AG04450 (cell line): ENCODE results near the gene MAP4K5. TPM values are rescaled to one million over a fixed set of nuclear protein-coding genes. Genes with fewer than 3 reads are reported as not detected.

Experiments used
- CTCF ChIA-PET: fragments of 300-600, 350-600 bp; formaldehyde crosslinking; extraction: SDS; loops from one replicate; lab custom pipeline; 2022; ENCODE audit warnings: antibody characterized with exemption, inconsistent platforms; lab: Charles Lee
- POLR2A ChIA-PET: fragments of 350-600 bp; formaldehyde crosslinking; extraction: SDS; loops from one replicate; lab custom pipeline; 2021; ENCODE audit warnings: antibody characterized with exemption, inconsistent platforms; lab: Yijun Ruan, JAX
- DNase-seq: peaks from one replicate; pipeline ENCODE4 v3.0.0-alpha.2; 2011; ENCODE audit warnings: low read depth, low spot score
- H3K27ac ChIP-seq: one replicate; pipeline ENCODE4 v1.5.1; 2012; ENCODE audit warnings: low read depth, low read length, control low read depth
- H3K27me3 ChIP-seq: one replicate; pipeline ENCODE4 v1.6.0; 2012; ENCODE audit warnings: low read length; ENCODE audit not compliant: control insufficient read depth, insufficient read depth
- H3K4me3 ChIP-seq: 2 replicates; pipeline ENCODE4 v1.5.1; 2011; ENCODE audit warnings: mild to moderate bottlenecking, low read depth, low read length, control low read depth
- H3K9me3 ChIP-seq: 2 replicates; pipeline ENCODE4 v1.5.1; 2012; ENCODE audit warnings: low read length; ENCODE audit not compliant: control insufficient read depth, insufficient read depth
- CTCF ChIP-seq: IDR thresholded peaks from 2 replicates; pipeline ENCODE4 v1.5.1; 2011; ENCODE audit warnings: low read depth, low read length, control low read depth, inconsistent platforms
- polyA plus RNA-seq: library from polyadenylated mRNA; depleted of rRNA; stranded (reverse); fragments of >200 nt; gene quantifications from 2 replicates; pipeline ENCODE4 v1.2.3, GENCODE V29; 2011

MAP4K5 gene
- polyA plus RNA-seq, 1 experiment = 35.4 TPM

GRCh38 chr14:50530358-50530757 is 2.0 kb downstream of the MAP4K5 start:
- TF ChIP-seq CTCF = no peak
- Histone ChIP-seq H3K4me3 (peak overlapping the region; percentile 80), H3K9me3 (no peaks in the 10 kb centered on the region), H3K27ac (no peak overlapping the region), H3K27me3 (no peaks in the 10 kb centered on the region)
- CTCF ChIA-PET = interaction anchor here (3.0 kb wide), 1 partner anchor 209 kb away, joined by 19 read pairs; no protein-coding TSS in a partner anchor
- DNase-seq = no peak
- POLR2A ChIA-PET = no interaction called here

- no peak for DNase-seq
- no peaks in the 10 kb centered on the region for H3K9me3 ChIP-seq
- H3K4me3 ChIP-seq = peak overlapping the region; percentile 80
- TF ChIP-seq CTCF = no peak
- peak overlapping the region; percentile 40 for H3K27ac ChIP-seq
- no peaks in the 10 kb centered on the region for H3K27me3 ChIP-seq
- POLR2A ChIA-PET = interaction anchor here (0.6 kb wide), 1 partner anchor 413 kb away, joined by 3 read pairs; the partner anchor contains the start of gene VCPKMT
- CTCF ChIA-PET = interaction anchor here (0.8 to 3.0 kb wide), 3 partner anchors 208 to 244 kb away, joined by 3 to 19 read pairs (median 8); no protein-coding TSS in a partner anchor
These were observed 2.8 kb downstream of the MAP4K5 start for GRCh38 chr14:50529288-50530179.

GRCh38 chr14:50528000-50528399 is 4.4 kb downstream of the MAP4K5 start:
- no peak for DNase-seq
- ChIA-PET CTCF (interaction anchor here (0.6 to 3.0 kb wide), 5 partner anchors 207 to 332 kb away, joined by 3 to 19 read pairs (median 6); no protein-coding TSS in a partner anchor), POLR2A (interaction anchor here (0.6 to 0.7 kb wide), 2 partner anchors 162 to 436 kb away, joined by 7 to 8 read pairs; no protein-coding TSS in a partner anchor)
- no peak overlapping the region for H3K27ac ChIP-seq
- no peaks in the 10 kb centered on the region for H3K27me3 ChIP-seq
- no peaks in the 10 kb centered on the region for H3K9me3 ChIP-seq
- H3K4me3 ChIP-seq = no peak overlapping the region
- TF ChIP-seq CTCF = no peak

- POLR2A ChIA-PET = no interaction called here
- Histone ChIP-seq H3K27ac (no peak overlapping the region), H3K27me3 (no peaks in the 10 kb centered on the region), H3K9me3 (no peaks in the 10 kb centered on the region), H3K4me3 (no peak overlapping the region)
- DNase-seq = no peak
- CTCF ChIA-PET = no interaction called here
- TF ChIP-seq CTCF = no peak
These were observed 7.4 kb downstream of the MAP4K5 start for GRCh38 chr14:50524731-50525515.
